Breast epithelium (tissue), 3 donors: Measurements from ENCODE around the gene ELOVL7.

Source experiments
- CTCF ChIP-seq, 3 donors: fragments of 450-650 bp; IDR thresholded peaks; one replicate each; pipeline ENCODE4 v1.5.1; 2016 to 2017; ENCODE audit warnings: antibody characterized with exemption in 3 of 3, mild to moderate bottlenecking in 3 of 3, moderate library complexity in 3 of 3
- POLR2A ChIP-seq: fragments of 450-650 bp; IDR thresholded peaks from one replicate; pipeline ENCODE4 v1.6.1; 2016; ENCODE audit warnings: antibody characterized with exemption, mild to moderate bottlenecking, moderate library complexity
- POLR2AphosphoS5 ChIP-seq, 3 donors: sonication (generic); formaldehyde crosslinking; IDR thresholded peaks; one replicate each; pipeline ENCODE4 v1.6.1; 2017; ENCODE audit warnings: antibody characterized with exemption in 3 of 3

GRCh38 chr5:60814498-60814897, 29.6 kb downstream of the ELOVL7 start:
- TF ChIP-seq CTCF (IDR thresholded peaks at IDR 0.05) (no peak), POLR2A (no peak), POLR2AphosphoS5 (IDR thresholded peaks at IDR 0.05) (no peak)
